Liver (tissue), 9 donors: ENCODE measurements around the gene CACYBP. TPM values are rescaled to one million over a fixed set of nuclear protein-coding genes. Genes with fewer than 3 reads are reported as not detected.

Experiments used
- DNase-seq: peaks from one replicate; pipeline ENCODE4 v3.0.0-alpha.2; 2017; ENCODE audit warnings: low spot score
- H3K27ac ChIP-seq, 2 donors: one replicate each; pipeline ENCODE4 v1.7.0; 2013; ENCODE audit warnings: inconsistent platforms in 2 of 2, low read length in 2 of 2, control low read depth in 1 of 2, low read depth in 1 of 2, mild to moderate bottlenecking in 1 of 2
- H3K27me3 ChIP-seq, 4 donors: one replicate each; pipeline versions ENCODE4 v1.6.1 to v1.7.0; 2013; ENCODE audit warnings: low read length in 3 of 4, inconsistent platforms in 1 of 4, mild to moderate bottlenecking in 1 of 4, moderate library complexity in 1 of 4; ENCODE audit not compliant: control insufficient read depth in 4 of 4, insufficient read depth in 4 of 4
- H3K36me3 ChIP-seq, 4 donors: one replicate each; pipeline versions ENCODE4 v1.6.1 to v1.7.0; 2013; ENCODE audit warnings: low read length in 3 of 4, mild to moderate bottlenecking in 3 of 4, low read depth in 1 of 4, moderate library complexity in 1 of 4; ENCODE audit not compliant: control insufficient read depth in 4 of 4, insufficient read depth in 3 of 4
- H3K4me1 ChIP-seq, 4 donors: one replicate each; pipeline versions ENCODE4 v1.6.1 to v1.7.0; 2013; ENCODE audit warnings: low read length in 3 of 4, mild to moderate bottlenecking in 3 of 4, moderate library complexity in 1 of 4; ENCODE audit not compliant: control insufficient read depth in 4 of 4, insufficient read depth in 4 of 4
- H3K4me3 ChIP-seq, 3 donors: one replicate each; pipeline versions ENCODE4 v1.6.1 to v1.7.0; 2013; ENCODE audit warnings: low read length in 3 of 3, control low read depth in 1 of 3, low read depth in 1 of 3, mild to moderate bottlenecking in 1 of 3
- H3K9ac ChIP-seq, 2 donors: one replicate each; pipeline ENCODE4 v1.7.0; 2013; ENCODE audit warnings: low read length in 2 of 2, mild to moderate bottlenecking in 2 of 2, moderate library complexity in 2 of 2, control low read depth in 1 of 2, low read depth in 1 of 2
- H3K9me3 ChIP-seq, 4 donors: one replicate each; pipeline versions ENCODE4 v1.6.1 to v1.7.0; 2013; ENCODE audit warnings: low read length in 3 of 4; ENCODE audit not compliant: control insufficient read depth in 4 of 4
- EGR1 ChIP-seq, 2 donors: IDR thresholded peaks; 2 replicates each; pipeline ENCODE4 v1.6.1; 2016 to 2018; ENCODE audit warnings: antibody characterized with exemption in 2 of 2, low read depth in 2 of 2
- FOXA1 ChIP-seq: IDR thresholded peaks from 2 replicates; pipeline ENCODE4 v1.6.1; 2016; ENCODE audit warnings: antibody characterized with exemption
- FOXA2 ChIP-seq: IDR thresholded peaks from 2 replicates; pipeline ENCODE4 v1.6.1; 2016; ENCODE audit warnings: antibody characterized with exemption
- GABPA ChIP-seq, 2 donors: IDR thresholded peaks in 1 of 2; conservative IDR thresholded peaks in 1 of 2; 2 replicates each; pipeline ENCODE4 v1.6.1; 2016; ENCODE audit warnings: antibody characterized with exemption in 2 of 2, mild to moderate bottlenecking in 1 of 2, moderate library complexity in 1 of 2
- HNF4A ChIP-seq, 2 donors: conservative IDR thresholded peaks; 2 replicates each; pipeline ENCODE4 v1.6.1; 2016; ENCODE audit warnings: antibody characterized with exemption in 2 of 2, mild to moderate bottlenecking in 2 of 2
- HNF4G ChIP-seq: IDR thresholded peaks from 2 replicates; pipeline ENCODE4 v1.6.1; 2016; ENCODE audit warnings: antibody characterized with exemption
- JUND ChIP-seq, 2 donors: IDR thresholded peaks; 2 replicates each; pipeline ENCODE4 v1.6.1; 2016; ENCODE audit warnings: antibody characterized with exemption in 2 of 2
- NR2F2 ChIP-seq: IDR thresholded peaks from 2 replicates; pipeline ENCODE4 v1.6.1; 2016; ENCODE audit warnings: antibody characterized with exemption
- RAD21 ChIP-seq, 2 donors: IDR thresholded peaks; 2 replicates each; pipeline ENCODE4 v1.6.1; 2016; ENCODE audit warnings: antibody characterized with exemption in 2 of 2, mild to moderate bottlenecking in 2 of 2
- RXRA ChIP-seq, 2 donors: IDR thresholded peaks; 2 replicates each; pipeline ENCODE4 v1.6.1; 2017 to 2018; ENCODE audit warnings: antibody characterized with exemption in 2 of 2, mild to moderate bottlenecking in 1 of 2
- SP1 ChIP-seq: IDR thresholded peaks from 2 replicates; pipeline ENCODE4 v1.6.1; 2018; ENCODE audit warnings: antibody characterized with exemption, mild to moderate bottlenecking
- TAF1 ChIP-seq: conservative IDR thresholded peaks from 2 replicates; pipeline ENCODE4 v1.6.1; 2016; ENCODE audit warnings: antibody characterized with exemption, mild to moderate bottlenecking
- YY1 ChIP-seq: IDR thresholded peaks from 2 replicates; pipeline ENCODE4 v1.6.1; 2016; ENCODE audit warnings: antibody characterized with exemption, mild to moderate bottlenecking
- WGBS: extraction: QIAGEN DNeasy Blood & Tissue Kit; methylation state at CpG from one replicate; pipeline ENCODE4 v1.1.7; 2013; 5-methylcytosine and 5-hydroxymethylcytosine counted together
- polyA plus RNA-seq, 2 donors: library from polyadenylated mRNA; stranded (reverse) in 1 of 2; unstranded in 1 of 2; fragments of 200-250 nt in 1 of 2; fragments of >200 nt in 1 of 2; fragmentation: Nextera tagmentation in 1 of 2; extraction: Ambion mirVana in 1 of 2; gene quantifications; one replicate each; pipeline versions ENCODE4 v1.2.1 to v1.2.3, GENCODE V29; 2013 to 2015
- total RNA-seq, 2 donors: library from RNA; depleted of rRNA; stranded (reverse); fragments of >200 nt; gene quantifications; one replicate each; pipeline ENCODE4 v1.2.3, GENCODE V29; 2014
- TF ChIP-seq, protein P1 (sequence below): IDR thresholded peaks from 2 replicates; pipeline ENCODE4 v1.6.1; 2016; ENCODE audit warnings: antibody characterized with exemption
- TF ChIP-seq, protein P2 (sequence below): IDR thresholded peaks from 2 replicates; pipeline ENCODE4 v1.6.1; 2016; ENCODE audit warnings: antibody characterized with exemption
- TF ChIP-seq, protein P3 (sequence below): fragments of 150-350 bp; IDR thresholded peaks from 2 replicates; pipeline ENCODE4 v1.5.1; 2017; ENCODE audit warnings: improper control_type of control experiment, low read depth, low read length; ENCODE audit not compliant: missing input control
- TF ChIP-seq, protein P4 (sequence below): IDR thresholded peaks from 2 replicates; pipeline ENCODE4 v1.6.1; 2016; ENCODE audit warnings: antibody characterized with exemption, mild to moderate bottlenecking
- donor health status: healthy.
- donor health status: healthy.
- donor health status: healthy.
- donor health status: healthy.
- donor health status: healthy.

Gene CACYBP
- total and polyA plus RNA-seq, 4 donors: 26.4 to 81.2 (median 36.6) TPM

DNA sequence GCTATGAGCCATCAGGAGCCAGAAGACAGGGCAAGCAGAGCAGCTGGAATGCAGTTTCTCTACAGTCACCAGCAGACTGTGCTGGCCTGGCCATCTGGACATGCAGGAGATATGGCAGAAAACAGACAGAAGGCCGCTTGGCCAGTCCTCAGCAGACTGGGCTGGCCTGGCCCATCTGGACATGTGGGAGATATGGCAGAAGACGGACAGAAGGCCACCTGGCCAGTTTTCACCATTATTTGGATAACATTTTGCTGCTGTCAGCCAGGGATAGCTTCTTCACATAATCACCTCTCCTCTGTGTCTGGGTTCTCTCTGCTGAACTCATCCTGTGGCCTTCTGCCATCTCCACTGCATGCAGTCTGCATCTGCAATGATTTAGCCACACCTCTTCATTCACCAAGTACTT lies 25.0 kb upstream of the CACYBP start:
- TF ChIP-seq, protein P1, sequence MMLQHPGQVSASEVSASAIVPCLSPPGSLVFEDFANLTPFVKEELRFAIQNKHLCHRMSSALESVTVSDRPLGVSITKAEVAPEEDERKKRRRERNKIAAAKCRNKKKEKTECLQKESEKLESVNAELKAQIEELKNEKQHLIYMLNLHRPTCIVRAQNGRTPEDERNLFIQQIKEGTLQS: no peak
- TF ChIP-seq GABPA (IDR thresholded peaks at IDR 0.05 in 1 of 2, conservative IDR thresholded peaks at IDR 0.05 in 1 of 2) (no peak), YY1 (no peak), EGR1 (IDR thresholded peaks at IDR 0.05; ENCODE audit: low read depth in 2 of 2) (no peak), RXRA (IDR thresholded peaks at IDR 0.05) (no peak), FOXA2 (no peak), TAF1 (no peak), RAD21 (IDR thresholded peaks at IDR 0.05) (no peak)

DNA sequence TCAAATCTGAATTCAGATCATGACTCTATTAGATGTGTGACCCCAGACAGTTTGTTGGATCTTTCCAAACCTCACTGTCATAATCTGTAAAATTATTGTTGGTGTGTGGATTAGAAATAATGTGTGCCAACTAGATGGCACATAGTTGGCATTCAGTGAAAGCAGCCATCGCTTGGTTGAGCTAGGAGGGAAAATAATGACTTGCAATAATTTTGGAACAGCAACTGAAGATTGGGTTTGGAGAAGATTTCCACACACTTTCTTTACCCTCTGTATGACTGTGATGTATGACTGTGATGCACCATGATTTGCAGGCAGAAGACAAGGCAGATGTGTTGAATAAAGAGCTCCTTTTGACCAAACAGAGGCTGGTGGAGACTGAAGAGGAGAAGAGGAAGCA lies 24.0 kb upstream of the CACYBP start:
- DNase-seq: no peak
- Histone ChIP-seq H3K4me1 (no peaks in the 10 kb centered on the region), H3K4me3 (no peak overlapping the region), H3K36me3 (peaks cover 2 to 11% (median 8%) of the 10 kb centered on the region in 4 donors), H3K27me3 (no peaks in the 10 kb centered on the region), H3K27ac (no peak overlapping the region), H3K9me3 (no peaks in the 10 kb centered on the region), H3K9ac (no peak overlapping the region)
- TF ChIP-seq, protein P2, sequence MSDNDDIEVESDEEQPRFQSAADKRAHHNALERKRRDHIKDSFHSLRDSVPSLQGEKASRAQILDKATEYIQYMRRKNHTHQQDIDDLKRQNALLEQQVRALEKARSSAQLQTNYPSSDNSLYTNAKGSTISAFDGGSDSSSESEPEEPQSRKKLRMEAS: no peak
- TF ChIP-seq GABPA (IDR thresholded peaks at IDR 0.05 in 1 of 2, conservative IDR thresholded peaks at IDR 0.05 in 1 of 2) (no peak), FOXA1 (no peak), EGR1 (IDR thresholded peaks at IDR 0.05; ENCODE audit: low read depth in 2 of 2) (no peak), NR2F2 (no peak), TAF1 (no peak), SP1 (no peak), RXRA (IDR thresholded peaks at IDR 0.05) (no peak), JUND (IDR thresholded peaks at IDR 0.05) (no peak), HNF4A (conservative IDR thresholded peaks at IDR 0.05) (no peak), RAD21 (IDR thresholded peaks at IDR 0.05) (no peak), HNF4G (no peak), YY1 (no peak), FOXA2 (no peak)
- TF ChIP-seq, protein P1: no peak
- TF ChIP-seq, protein P3, sequence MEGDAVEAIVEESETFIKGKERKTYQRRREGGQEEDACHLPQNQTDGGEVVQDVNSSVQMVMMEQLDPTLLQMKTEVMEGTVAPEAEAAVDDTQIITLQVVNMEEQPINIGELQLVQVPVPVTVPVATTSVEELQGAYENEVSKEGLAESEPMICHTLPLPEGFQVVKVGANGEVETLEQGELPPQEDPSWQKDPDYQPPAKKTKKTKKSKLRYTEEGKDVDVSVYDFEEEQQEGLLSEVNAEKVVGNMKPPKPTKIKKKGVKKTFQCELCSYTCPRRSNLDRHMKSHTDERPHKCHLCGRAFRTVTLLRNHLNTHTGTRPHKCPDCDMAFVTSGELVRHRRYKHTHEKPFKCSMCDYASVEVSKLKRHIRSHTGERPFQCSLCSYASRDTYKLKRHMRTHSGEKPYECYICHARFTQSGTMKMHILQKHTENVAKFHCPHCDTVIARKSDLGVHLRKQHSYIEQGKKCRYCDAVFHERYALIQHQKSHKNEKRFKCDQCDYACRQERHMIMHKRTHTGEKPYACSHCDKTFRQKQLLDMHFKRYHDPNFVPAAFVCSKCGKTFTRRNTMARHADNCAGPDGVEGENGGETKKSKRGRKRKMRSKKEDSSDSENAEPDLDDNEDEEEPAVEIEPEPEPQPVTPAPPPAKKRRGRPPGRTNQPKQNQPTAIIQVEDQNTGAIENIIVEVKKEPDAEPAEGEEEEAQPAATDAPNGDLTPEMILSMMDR: no peak
- TF ChIP-seq, protein P4, sequence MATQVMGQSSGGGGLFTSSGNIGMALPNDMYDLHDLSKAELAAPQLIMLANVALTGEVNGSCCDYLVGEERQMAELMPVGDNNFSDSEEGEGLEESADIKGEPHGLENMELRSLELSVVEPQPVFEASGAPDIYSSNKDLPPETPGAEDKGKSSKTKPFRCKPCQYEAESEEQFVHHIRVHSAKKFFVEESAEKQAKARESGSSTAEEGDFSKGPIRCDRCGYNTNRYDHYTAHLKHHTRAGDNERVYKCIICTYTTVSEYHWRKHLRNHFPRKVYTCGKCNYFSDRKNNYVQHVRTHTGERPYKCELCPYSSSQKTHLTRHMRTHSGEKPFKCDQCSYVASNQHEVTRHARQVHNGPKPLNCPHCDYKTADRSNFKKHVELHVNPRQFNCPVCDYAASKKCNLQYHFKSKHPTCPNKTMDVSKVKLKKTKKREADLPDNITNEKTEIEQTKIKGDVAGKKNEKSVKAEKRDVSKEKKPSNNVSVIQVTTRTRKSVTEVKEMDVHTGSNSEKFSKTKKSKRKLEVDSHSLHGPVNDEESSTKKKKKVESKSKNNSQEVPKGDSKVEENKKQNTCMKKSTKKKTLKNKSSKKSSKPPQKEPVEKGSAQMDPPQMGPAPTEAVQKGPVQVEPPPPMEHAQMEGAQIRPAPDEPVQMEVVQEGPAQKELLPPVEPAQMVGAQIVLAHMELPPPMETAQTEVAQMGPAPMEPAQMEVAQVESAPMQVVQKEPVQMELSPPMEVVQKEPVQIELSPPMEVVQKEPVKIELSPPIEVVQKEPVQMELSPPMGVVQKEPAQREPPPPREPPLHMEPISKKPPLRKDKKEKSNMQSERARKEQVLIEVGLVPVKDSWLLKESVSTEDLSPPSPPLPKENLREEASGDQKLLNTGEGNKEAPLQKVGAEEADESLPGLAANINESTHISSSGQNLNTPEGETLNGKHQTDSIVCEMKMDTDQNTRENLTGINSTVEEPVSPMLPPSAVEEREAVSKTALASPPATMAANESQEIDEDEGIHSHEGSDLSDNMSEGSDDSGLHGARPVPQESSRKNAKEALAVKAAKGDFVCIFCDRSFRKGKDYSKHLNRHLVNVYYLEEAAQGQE: no peak
- WGBS: 95% methylated on average over 1 of the region's 1 CpG

More for the DNA sequence above, 25.0 kb upstream of the CACYBP start:
- H3K27me3 ChIP-seq: no peaks in the 10 kb centered on the region
- H3K9me3 ChIP-seq: no peaks in the 10 kb centered on the region
- WGBS: 86% methylated on average over 2 of the region's 2 CpGs
- no peak for DNase-seq
- H3K36me3 ChIP-seq: peaks cover 2 to 11% (median 7%) of the 10 kb centered on the region in 4 donors
- H3K27ac ChIP-seq: no peak overlapping the region
- no peak overlapping the region for H3K9ac ChIP-seq
- H3K4me3 ChIP-seq: no peak overlapping the region
- H3K4me1 ChIP-seq: no peaks in the 10 kb centered on the region
